Activated CD8-positive, alpha-beta T cell treated with anti-CD3 and anti-CD28 coated beads for 36 hours (primary cell): ENCODE data around the gene DPF3. TPM values are rescaled to one million over a fixed set of nuclear protein-coding genes. Genes with fewer than 3 reads are reported as not detected.

Experiments
- ATAC-seq: fragments of 200-7000 bp; cut with Tn5 transposase; one replicate; pipeline ENCODE4 v1.10.0; 2021; ENCODE audit warnings: mild to moderate bottlenecking, moderate library complexity
- CTCF ChIA-PET: fragments of 350-600 bp; sonication (Branson Sonifier 250); formaldehyde crosslinking; loops from one replicate; lab custom pipeline; 2021; ENCODE audit warnings: antibody characterized with exemption; lab: Charles Lee
- POLR2A ChIA-PET: fragments of 350-600 bp; sonication (Branson Sonifier 250); formaldehyde crosslinking; loops from one replicate; lab custom pipeline; 2021; ENCODE audit warnings: antibody characterized with exemption; lab: Charles Lee
- DNase-seq: peaks from one replicate; pipeline ENCODE4 v3.0.0-alpha.2; 2020
- H3K27ac Mint-ChIP-seq: one replicate; pipeline ENCODE4 v1.8.0; 2021; ENCODE audit warnings: mild to moderate bottlenecking, mixed read lengths
- H3K27me3 Mint-ChIP-seq: one replicate; pipeline ENCODE4 v1.8.0; 2021; ENCODE audit warnings: mixed read lengths
- H3K36me3 Mint-ChIP-seq: one replicate; pipeline ENCODE4 v1.8.0; 2021; ENCODE audit warnings: low read depth, mixed read lengths
- H3K4me1 Mint-ChIP-seq: one replicate; pipeline ENCODE4 v1.8.0; 2021; ENCODE audit warnings: low read depth, mixed read lengths
- H3K4me3 Mint-ChIP-seq: one replicate; pipeline ENCODE4 v1.8.0; 2021; ENCODE audit warnings: mild to moderate bottlenecking, moderate library complexity, mixed read lengths
- H3K9me3 Mint-ChIP-seq: one replicate; pipeline ENCODE4 v1.8.0; 2021; ENCODE audit warnings: mixed read lengths
- intact Hi-C: fragments of 100-400 bp; cut with micrococcal nuclease; formaldehyde crosslinking; loops from one replicate; pipeline ENCODE4 v1.10.0; 2022
- total RNA-seq, 2 experiments: library from RNA; stranded (reverse); gene quantifications; one replicate each; pipeline ENCODE4 v1.2.3, GENCODE V29; 2021
- TF ChIP-seq, protein P1 (sequence below): fragments of 200-600 bp; IDR thresholded peaks from one replicate; pipeline ENCODE4 v1.8.0; 2022; ENCODE audit warnings: antibody characterized with exemption, mild to moderate bottlenecking

DPF3 gene
- total RNA-seq, 2 experiments from 2014 or later = 0.13 to 0.54 TPM

DNA sequence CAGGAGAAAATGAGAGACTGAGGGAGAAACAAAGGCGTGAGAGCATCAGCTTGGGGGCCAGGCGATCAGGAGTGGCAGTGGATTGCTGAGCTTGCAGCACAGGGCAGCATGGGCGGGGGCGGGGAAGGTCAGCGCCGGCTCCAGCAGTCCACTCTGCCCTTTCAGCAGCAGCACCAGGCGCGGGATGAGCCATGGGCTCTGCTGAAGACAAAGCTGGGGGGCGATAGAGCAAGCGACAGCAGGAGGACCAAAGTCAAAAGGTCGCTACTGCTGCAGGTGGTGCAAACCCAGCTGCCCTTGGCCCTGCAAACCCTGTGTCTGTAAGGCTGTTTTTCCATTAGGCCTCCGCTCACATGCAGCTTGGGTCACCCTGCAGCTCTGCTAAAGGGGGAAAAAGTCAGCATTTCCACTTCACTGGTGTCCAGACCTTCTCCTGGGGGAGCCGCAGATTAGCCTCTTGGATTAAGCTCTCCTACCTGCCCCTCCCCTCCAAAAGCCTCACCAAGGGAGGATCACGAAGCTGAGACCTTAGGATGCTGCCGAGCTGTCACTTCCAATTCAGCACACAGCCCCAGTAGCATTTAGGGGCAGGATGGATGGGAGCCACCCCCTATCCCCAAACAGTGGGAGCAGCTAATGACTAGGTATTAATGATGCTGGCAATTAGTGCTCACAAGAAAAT is 204.8 kb downstream of the DPF3 start:
- Mint-ChIP-seq H3K9me3 (no peaks in the 10 kb centered on the region), H3K27ac (no peak overlapping the region), H3K4me3 (no peak overlapping the region), H3K4me1 (no peaks in the 10 kb centered on the region), H3K27me3 (no peaks in the 10 kb centered on the region), H3K36me3 (no peaks in the 10 kb centered on the region)
- TF ChIP-seq, protein P1, sequence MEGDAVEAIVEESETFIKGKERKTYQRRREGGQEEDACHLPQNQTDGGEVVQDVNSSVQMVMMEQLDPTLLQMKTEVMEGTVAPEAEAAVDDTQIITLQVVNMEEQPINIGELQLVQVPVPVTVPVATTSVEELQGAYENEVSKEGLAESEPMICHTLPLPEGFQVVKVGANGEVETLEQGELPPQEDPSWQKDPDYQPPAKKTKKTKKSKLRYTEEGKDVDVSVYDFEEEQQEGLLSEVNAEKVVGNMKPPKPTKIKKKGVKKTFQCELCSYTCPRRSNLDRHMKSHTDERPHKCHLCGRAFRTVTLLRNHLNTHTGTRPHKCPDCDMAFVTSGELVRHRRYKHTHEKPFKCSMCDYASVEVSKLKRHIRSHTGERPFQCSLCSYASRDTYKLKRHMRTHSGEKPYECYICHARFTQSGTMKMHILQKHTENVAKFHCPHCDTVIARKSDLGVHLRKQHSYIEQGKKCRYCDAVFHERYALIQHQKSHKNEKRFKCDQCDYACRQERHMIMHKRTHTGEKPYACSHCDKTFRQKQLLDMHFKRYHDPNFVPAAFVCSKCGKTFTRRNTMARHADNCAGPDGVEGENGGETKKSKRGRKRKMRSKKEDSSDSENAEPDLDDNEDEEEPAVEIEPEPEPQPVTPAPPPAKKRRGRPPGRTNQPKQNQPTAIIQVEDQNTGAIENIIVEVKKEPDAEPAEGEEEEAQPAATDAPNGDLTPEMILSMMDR = no peak
- ATAC-seq (no peak), DNase-seq (no peak)
- POLR2A ChIA-PET = no interaction called here
- intact Hi-C loops = no loop called here
- CTCF ChIA-PET = no interaction called here

GRCh38 chr14:72686832-72687231 is 207.1 kb downstream of the DPF3 start:
- DNase-seq = no peak
- no peaks in the 10 kb centered on the region for H3K9me3 Mint-ChIP-seq
- ChIA-PET POLR2A (no interaction called here), CTCF (no interaction called here)
- ATAC-seq = no peak
- TF ChIP-seq, protein P1 = no peak
- H3K4me3 Mint-ChIP-seq = no peak overlapping the region
- H3K27ac Mint-ChIP-seq = no peak overlapping the region
- no peaks in the 10 kb centered on the region for H3K27me3 Mint-ChIP-seq
- no peaks in the 10 kb centered on the region for H3K36me3 Mint-ChIP-seq
- no peaks in the 10 kb centered on the region for H3K4me1 Mint-ChIP-seq
- intact Hi-C loops = no loop called here

- Mint-ChIP-seq H3K4me3 (no peak overlapping the region), H3K36me3 (no peaks in the 10 kb centered on the region), H3K9me3 (no peaks in the 10 kb centered on the region), H3K27me3 (no peaks in the 10 kb centered on the region), H3K4me1 (no peaks in the 10 kb centered on the region), H3K27ac (no peak overlapping the region)
- no peak for ATAC-seq
- no peak for DNase-seq
- POLR2A ChIA-PET = no interaction called here
- CTCF ChIA-PET = no interaction called here
- TF ChIP-seq, protein P1 = no peak
- intact Hi-C loops = no loop called here
Measured at GRCh38 chr14:72686101-72686500, 207.8 kb downstream of the DPF3 start.

DNA sequence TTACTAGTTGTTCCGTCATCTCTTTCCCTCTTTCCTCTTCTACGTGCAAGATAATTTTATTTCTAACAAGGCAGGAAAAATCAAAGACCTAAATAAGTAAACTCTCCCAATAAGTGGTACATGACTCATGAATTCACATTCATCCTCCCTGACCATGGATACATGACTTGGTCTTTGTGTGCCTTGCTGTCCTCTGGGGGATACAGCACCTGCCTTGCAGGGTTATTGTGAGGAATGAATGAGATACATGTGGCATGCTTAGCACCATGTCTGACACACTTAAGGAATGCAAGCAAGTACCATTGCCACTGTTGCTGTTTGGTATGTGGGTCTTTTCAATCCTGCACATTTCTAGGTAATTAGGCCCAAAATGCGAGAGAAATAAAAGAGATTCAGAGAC is 208.4 kb downstream of the DPF3 start:
- Mint-ChIP-seq H3K4me1 (no peaks in the 10 kb centered on the region), H3K27ac (no peak overlapping the region), H3K36me3 (no peaks in the 10 kb centered on the region), H3K27me3 (no peaks in the 10 kb centered on the region), H3K4me3 (no peak overlapping the region), H3K9me3 (no peaks in the 10 kb centered on the region)
- intact Hi-C loops = no loop called here
- CTCF ChIA-PET = no interaction called here
- ATAC-seq = no peak
- TF ChIP-seq, protein P1 = no peak
- POLR2A ChIA-PET = no interaction called here
- no peak for DNase-seq

DNA sequence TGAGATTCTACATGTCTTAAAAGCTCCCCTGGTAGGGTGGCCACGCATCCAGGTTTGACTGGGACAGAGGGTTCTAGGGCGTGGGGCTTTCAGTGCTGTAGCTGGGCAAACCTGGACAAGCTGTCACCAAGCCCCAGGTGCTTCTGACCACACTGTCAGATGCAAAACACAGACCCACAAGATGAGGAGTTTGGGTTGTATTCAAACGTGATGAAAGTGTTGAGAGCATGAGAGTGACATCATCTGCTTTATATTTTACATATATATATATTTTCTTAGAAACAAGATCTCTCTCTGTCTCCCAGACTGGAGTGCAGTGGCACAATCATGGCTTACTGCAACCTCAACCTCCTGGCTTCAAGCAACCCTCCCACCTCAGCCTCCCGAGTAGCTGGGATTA is 210.1 kb downstream of the DPF3 start:
- H3K27ac Mint-ChIP-seq = no peak overlapping the region
- TF ChIP-seq, protein P1 = no peak
- no peak overlapping the region for H3K4me3 Mint-ChIP-seq
- no peaks in the 10 kb centered on the region for H3K9me3 Mint-ChIP-seq
- intact Hi-C loops = no loop called here
- CTCF ChIA-PET = no interaction called here
- POLR2A ChIA-PET = no interaction called here
- DNase-seq = no peak
- no peaks in the 10 kb centered on the region for H3K27me3 Mint-ChIP-seq
- no peaks in the 10 kb centered on the region for H3K36me3 Mint-ChIP-seq
- ATAC-seq = no peak
- H3K4me1 Mint-ChIP-seq = no peaks in the 10 kb centered on the region
